K562 (cell line): Measurements from ENCODE around the gene SCG2. TPM values are rescaled to one million over a fixed set of nuclear protein-coding genes. Genes with fewer than 3 reads are reported as not detected.

Source experiments
- ATAC-seq: fragments of 200-7000 bp; cut with Tn5 transposase; 3 replicates; pipeline ENCODE4 v1.9.1; 2020; ENCODE audit warnings: moderate library complexity
- BruUV-seq: library from RNA; stranded (reverse); fragments of 400-500 nt; replicated peaks from 2 replicates; lab custom pipeline; 2021; lab: Mats Ljungman, UMichigan
- CTCF ChIA-PET: fragments of 300-600 bp; formaldehyde crosslinking; extraction: SDS; loops from one replicate; lab custom pipeline; 2021; ENCODE audit warnings: low intra/inter-chr PET ratio; lab: Yijun Ruan, JAX
- POLR2A ChIA-PET: fragments of 300-600, 350-650 bp; sonication (Branson Sonifier 250); formaldehyde crosslinking; extraction: SDS; loops from one replicate; lab custom pipeline; 2021; ENCODE audit warnings: antibody characterized with exemption, inconsistent platforms; lab: Yijun Ruan, JAX
- DNase-seq, 4 experiments: peaks; one replicate each; pipeline versions ENCODE4 v3.0.0 to v3.0.0-alpha.2; 2011 to 2018; ENCODE audit warnings: low spot score in 3 of 4, mixed read lengths in 3 of 4; ENCODE audit errors: extremely low read depth in 1 of 4
- FAIRE-seq: peaks from 2 replicates; lab custom pipeline; 2011; peaks lifted over from hg19 to GRCh38; lab: Jason Lieb, UNC
- H2AFZ ChIP-seq: 2 replicates; pipeline ENCODE4 v1.6.0; 2011; ENCODE audit warnings: low read depth, low read length, control low read depth, inconsistent platforms
- H3K27ac ChIP-seq: fragments of 200-600 bp; 3 replicates; pipeline ENCODE4 v1.8.0; 2011; ENCODE audit warnings: low read depth, mild to moderate bottlenecking, control low read depth, inconsistent platforms, low read length, moderate library complexity, mixed read lengths; ENCODE audit errors: extremely low read depth
- H3K27me3 ChIP-seq, 2 experiments: fragments of 300-600 bp in 1 of 2; 2 replicates in 1 of 2; 3 replicates in 1 of 2; pipeline versions ENCODE4 v1.6.0 to v1.8.0; 2011; ENCODE audit warnings: inconsistent platforms in 2 of 2, low read length in 2 of 2, mild to moderate bottlenecking in 1 of 2, mixed read lengths in 1 of 2, moderate library complexity in 1 of 2; ENCODE audit not compliant: control insufficient read depth in 2 of 2, insufficient read depth in 2 of 2
- H3K36me3 ChIP-seq: fragments of 300-600 bp; 3 replicates; pipeline ENCODE4 v1.8.0; 2011; ENCODE audit warnings: mild to moderate bottlenecking, low read length, inconsistent platforms; ENCODE audit not compliant: control insufficient read depth, insufficient read depth
- H3K4me1 ChIP-seq, 2 experiments: fragments of 200-600 bp in 1 of 2; replicated peaks in 1 of 2; 2 replicates in 1 of 2; 3 replicates in 1 of 2; pipeline versions ENCODE4 v1.5.1 to v1.8.0; 2011; ENCODE audit warnings: inconsistent platforms in 2 of 2, low read length in 2 of 2, mild to moderate bottlenecking in 1 of 2, mixed read lengths in 1 of 2, moderate library complexity in 1 of 2; ENCODE audit not compliant: control insufficient read depth in 2 of 2, insufficient read depth in 2 of 2
- H3K4me2 ChIP-seq: 2 replicates; pipeline ENCODE4 v1.6.1; 2011; ENCODE audit warnings: low read length, control low read depth, inconsistent platforms, mixed read lengths; ENCODE audit not compliant: insufficient read depth
- H3K4me3 ChIP-seq: fragments of 200-600 bp; sonication (generic), shearing (Covaris generic); 2 replicates; pipeline ENCODE4 v1.5.1; 2016; ENCODE audit warnings: control low read depth, inconsistent platforms
- H3K79me2 ChIP-seq: fragments of 200-600 bp; 3 replicates; pipeline ENCODE4 v1.8.0; 2011; ENCODE audit warnings: low read length, inconsistent platforms; ENCODE audit not compliant: control insufficient read depth, insufficient read depth
- H3K9ac ChIP-seq, 2 experiments: 2 replicates each; pipeline versions ENCODE4 v1.6.0 to v1.6.1; 2011; ENCODE audit warnings: low read depth in 2 of 2, low read length in 2 of 2, control low read depth in 1 of 2, inconsistent platforms in 1 of 2, mild to moderate bottlenecking in 1 of 2, mixed read lengths in 1 of 2; ENCODE audit not compliant: insufficient read depth in 1 of 2
- H3K9me1 ChIP-seq: one replicate; pipeline ENCODE4 v1.6.0; 2011; ENCODE audit warnings: inconsistent platforms, mild to moderate bottlenecking, low read length, moderate library complexity; ENCODE audit not compliant: control insufficient read depth, insufficient read depth
- H3K9me3 ChIP-seq: replicated peaks from 2 replicates; pipeline ENCODE4 v1.5.1; 2011; ENCODE audit warnings: low read depth, low read length, inconsistent platforms; ENCODE audit not compliant: control insufficient read depth, insufficient read depth
- H4K20me1 ChIP-seq: replicated peaks from 2 replicates; pipeline ENCODE4 v1.6.1; 2011; ENCODE audit warnings: low read length, inconsistent platforms, mixed read lengths; ENCODE audit not compliant: control insufficient read depth, insufficient read depth
- ATF7 ChIP-seq: fragments of 450-650 bp; IDR thresholded peaks from 2 replicates; pipeline ENCODE4 v1.7.1; 2014; ENCODE audit warnings: mild to moderate bottlenecking, moderate library complexity
- DACH1 ChIP-seq: fragments of 450-650 bp; IDR thresholded peaks from 2 replicates; pipeline ENCODE4 v1.6.1; 2018; ENCODE audit not compliant: partially characterized antibody
- ETS2 ChIP-seq: IDR thresholded peaks from 2 replicates; pipeline ENCODE4 v1.6.1; 2016; ENCODE audit warnings: borderline replicate concordance, missing genetic modification characterization, mild to moderate bottlenecking, moderate library complexity, missing compliant biosample characterization; ENCODE audit not compliant: poor library complexity, severe bottlenecking
- GABPA ChIP-seq: fragments of 200-800 bp; sonication (Bioruptor generic); conservative IDR thresholded peaks from 2 replicates; pipeline ENCODE4 v1.6.1; 2016; ENCODE audit warnings: low read depth, missing genetic modification characterization, missing compliant biosample characterization
- NFYB ChIP-seq: IDR thresholded peaks from 2 replicates; pipeline ENCODE4 v1.6.1; 2011; ENCODE audit warnings: mild to moderate bottlenecking, moderate library complexity; ENCODE audit not compliant: insufficient read length; ENCODE audit errors: extremely low read depth
- NR2C2 ChIP-seq, 2 experiments: fragments of 200-800 bp in 1 of 2; sonication (Bioruptor generic) in 1 of 2; sonication (generic) in 1 of 2; formaldehyde crosslinking in 1 of 2; IDR thresholded peaks; 2 replicates each; pipeline versions ENCODE4 v1.6.1 to v1.8.0; 2016 to 2022; ENCODE audit warnings: mild to moderate bottlenecking in 1 of 2, missing compliant biosample characterization in 1 of 2, missing genetic modification characterization in 1 of 2, missing genetic modification reagents in 1 of 2
- OTX1 ChIP-seq: fragments of 450-650 bp; formaldehyde crosslinking; IDR thresholded peaks from 2 replicates; pipeline ENCODE4 v1.4.0; 2022; ENCODE audit warnings: mild to moderate bottlenecking
- WGBS: fragments of 100-300 bp; shearing (Covaris generic); methylation state at CpG from one replicate; pipeline ENCODE4 v1.1.6; 2016; ENCODE audit warnings: low coverage, mixed read lengths; ENCODE audit not compliant: insufficient coverage; ENCODE audit errors: missing lambda C conversion rate; 5-methylcytosine and 5-hydroxymethylcytosine counted together
- in situ Hi-C: fragments of 300-500 bp; cut with MboI; formaldehyde crosslinking; loops from 4 replicates; pipeline ENCODE4 v1.15.0; 2018; ENCODE audit warnings: inconsistent platforms, mixed read lengths
- intact Hi-C: fragments of 100-400 bp; cut with micrococcal nuclease; formaldehyde crosslinking; loops from 2 replicates; pipeline ENCODE4 v1.14.2; 2022
- polyA plus RNA-seq, 8 experiments: library from polyadenylated mRNA; depleted of rRNA in 4 of 8; stranded (reverse) in 5 of 8; unstranded in 3 of 8; fragments of >200 nt; fragmentation: Nextera tagmentation in 2 of 8; fragmentation: Illumina TruSeq in 1 of 8; extraction: Ambion mirVana in 2 of 8; extraction: Trizol in 1 of 8; gene quantifications; 2 replicates each; pipeline versions ENCODE4 v1.2.1 to v1.2.3, GENCODE V29; 2011 to 2014; ENCODE audit warnings: inconsistent platforms in 1 of 8, missing spikeins in 1 of 8
- total RNA-seq, 7 experiments: library from RNA; depleted of rRNA in 6 of 7; stranded (reverse); fragments of >200 nt in 6 of 7; fragmentation: Illumina TruSeq in 2 of 7; extraction: Trizol in 2 of 7; gene quantifications; 2 replicates each; pipeline versions ENCODE4 v1.2.1 to v1.2.3, GENCODE V29; 2011 to 2021; ENCODE audit warnings: low replicate concordance in 1 of 7
- TF ChIP-seq, protein P1 (sequence below), 2 experiments: IDR thresholded peaks in 1 of 2; conservative IDR thresholded peaks in 1 of 2; 2 replicates each; pipeline ENCODE4 v1.6.1; 2016; ENCODE audit warnings: low read depth in 2 of 2, mild to moderate bottlenecking in 1 of 2, missing compliant biosample characterization in 1 of 2, missing genetic modification characterization in 1 of 2, moderate library complexity in 1 of 2
- TF ChIP-seq, protein P2 (sequence below): fragments of 450-650 bp; formaldehyde crosslinking; IDR thresholded peaks from 2 replicates; pipeline ENCODE4 v1.4.0; 2020; ENCODE audit warnings: mild to moderate bottlenecking, moderate library complexity

The SCG2 gene
- total and polyA plus RNA-seq, 9 of the 15 experiments (the other 6 are each of a cell fraction or from before 2014, with no cell fraction given) = 0.07 to 1.6 (median 1.1) TPM

DNA sequence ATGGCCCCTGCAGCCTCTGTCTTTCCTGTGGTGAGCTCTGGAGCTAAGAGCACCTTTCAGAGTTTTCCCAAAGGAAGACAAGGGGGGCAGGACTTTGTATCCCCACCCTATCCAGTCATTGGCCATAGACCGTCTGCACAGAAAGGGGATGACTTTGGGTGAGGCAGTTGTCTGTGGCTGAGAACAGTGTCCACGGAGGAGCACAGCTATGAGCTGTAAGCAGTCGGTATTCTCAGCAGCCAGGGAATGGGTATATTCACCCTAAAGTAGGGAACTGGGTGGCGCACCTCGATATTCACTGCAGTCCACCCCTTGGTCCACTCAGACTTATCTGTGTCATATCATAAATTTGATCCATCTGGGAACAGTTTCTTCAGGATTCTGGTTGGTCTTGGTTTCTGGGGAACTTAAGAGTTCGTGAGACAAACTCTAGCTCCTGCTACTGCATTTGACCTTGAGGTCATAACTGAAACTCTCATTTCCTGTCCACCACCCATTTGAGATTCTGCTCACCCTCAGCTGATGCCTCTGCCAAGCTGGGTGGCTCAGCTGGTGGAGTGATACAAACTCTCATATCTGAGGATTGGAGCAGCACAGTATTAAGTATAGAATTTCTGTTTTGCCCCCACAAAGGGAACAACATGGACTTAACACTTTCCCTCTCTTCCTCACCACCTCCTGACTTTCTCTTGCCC is 45.2 kb upstream of the SCG2 start:
- no peaks in the 10 kb centered on the region for H3K9me1 ChIP-seq
- no peak overlapping the region for H2AFZ ChIP-seq
- no peaks in the 10 kb centered on the region for H4K20me1 ChIP-seq
- no peaks in the 10 kb centered on the region for H3K27me3 ChIP-seq
- no peak overlapping the region for H3K4me3 ChIP-seq
- POLR2A ChIA-PET = interaction anchor here (0.6 to 1.3 kb wide), 2 partner anchors 10 to 102 kb away, joined by 3 read pairs; no protein-coding TSS in a partner anchor
- no peak for ATAC-seq
- no peak for FAIRE-seq
- no peak overlapping the region for H3K9ac ChIP-seq
- BruUV-seq = no TSS peak
- no peak for TF ChIP-seq NFYB
- TF ChIP-seq ETS2 (tag) = no peak
- no peak for TF ChIP-seq NR2C2 (CRISPR knock-in tag; IDR thresholded peaks at IDR 0.05)
- TF ChIP-seq NR2C2 (tag; IDR thresholded peaks at IDR 0.05) = 0 out of 2 replicates have a peak, but pooled peaks have one; percentile 29
- no peak for TF ChIP-seq DACH1
- intact Hi-C loops (no loop called here), in situ Hi-C loops (no loop called here)
- no peaks in the 10 kb centered on the region; a peak in 2 of 5 replicates for H3K4me1 ChIP-seq
- H3K27ac ChIP-seq = no peak overlapping the region
- 45% methylated on average over 5 of the region's 6 CpGs for WGBS
- CTCF ChIA-PET = no interaction called here
- no peaks in the 10 kb centered on the region for H3K79me2 ChIP-seq
- no peaks in the 10 kb centered on the region for H3K36me3 ChIP-seq
- no peak for DNase-seq
- H3K4me2 ChIP-seq = no peak overlapping the region
- no peaks in the 10 kb centered on the region for H3K9me3 ChIP-seq

- no peak for ATAC-seq
- Histone ChIP-seq H3K9me1 (no peaks in the 10 kb centered on the region), H2AFZ (no peak overlapping the region), H3K27me3 (no peaks in the 10 kb centered on the region), H3K36me3 (no peaks in the 10 kb centered on the region), H3K4me1 (no peaks in the 10 kb centered on the region; a peak in 2 of 5 replicates), H3K4me3 (no peak overlapping the region), H3K79me2 (no peaks in the 10 kb centered on the region), H3K27ac (no peak overlapping the region), H3K9me3 (no peaks in the 10 kb centered on the region), H4K20me1 (no peaks in the 10 kb centered on the region), H3K9ac (no peak overlapping the region), H3K4me2 (no peak overlapping the region)
- POLR2A ChIA-PET = no interaction called here
- WGBS = 37% methylated on average over 3 of the region's 3 CpGs
- CTCF ChIA-PET = no interaction called here
- BruUV-seq = no TSS peak
- in situ Hi-C loops = no loop called here
- FAIRE-seq = no peak
- DNase-seq = no peak
- intact Hi-C loops = no loop called here
- TF ChIP-seq, protein P1, sequence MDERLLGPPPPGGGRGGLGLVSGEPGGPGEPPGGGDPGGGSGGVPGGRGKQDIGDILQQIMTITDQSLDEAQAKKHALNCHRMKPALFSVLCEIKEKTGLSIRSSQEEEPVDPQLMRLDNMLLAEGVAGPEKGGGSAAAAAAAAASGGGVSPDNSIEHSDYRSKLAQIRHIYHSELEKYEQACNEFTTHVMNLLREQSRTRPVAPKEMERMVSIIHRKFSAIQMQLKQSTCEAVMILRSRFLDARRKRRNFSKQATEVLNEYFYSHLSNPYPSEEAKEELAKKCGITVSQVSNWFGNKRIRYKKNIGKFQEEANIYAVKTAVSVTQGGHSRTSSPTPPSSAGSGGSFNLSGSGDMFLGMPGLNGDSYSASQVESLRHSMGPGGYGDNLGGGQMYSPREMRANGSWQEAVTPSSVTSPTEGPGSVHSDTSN (CRISPR knock-in tag; IDR thresholded peaks at IDR 0.05; ENCODE audit: low read depth) = no peak
- TF ChIP-seq, protein P1 (tag; conservative IDR thresholded peaks at IDR 0.05; ENCODE audit: low read depth) = no peak
- no peak for TF ChIP-seq GABPA (tag)
- TF ChIP-seq OTX1 (CRISPR knock-in tag) = no peak
- no peak for TF ChIP-seq ATF7
- TF ChIP-seq, protein P2, sequence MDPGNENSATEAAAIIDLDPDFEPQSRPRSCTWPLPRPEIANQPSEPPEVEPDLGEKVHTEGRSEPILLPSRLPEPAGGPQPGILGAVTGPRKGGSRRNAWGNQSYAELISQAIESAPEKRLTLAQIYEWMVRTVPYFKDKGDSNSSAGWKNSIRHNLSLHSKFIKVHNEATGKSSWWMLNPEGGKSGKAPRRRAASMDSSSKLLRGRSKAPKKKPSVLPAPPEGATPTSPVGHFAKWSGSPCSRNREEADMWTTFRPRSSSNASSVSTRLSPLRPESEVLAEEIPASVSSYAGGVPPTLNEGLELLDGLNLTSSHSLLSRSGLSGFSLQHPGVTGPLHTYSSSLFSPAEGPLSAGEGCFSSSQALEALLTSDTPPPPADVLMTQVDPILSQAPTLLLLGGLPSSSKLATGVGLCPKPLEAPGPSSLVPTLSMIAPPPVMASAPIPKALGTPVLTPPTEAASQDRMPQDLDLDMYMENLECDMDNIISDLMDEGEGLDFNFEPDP (CRISPR knock-in tag) = no peak
Measured at GRCh38 chr2:223644136-223644535, 42.0 kb upstream of the SCG2 start.
